Right cardiac atrium (tissue), 5 donors: ENCODE measurements around the gene UIMC1. TPM values are rescaled to one million over a fixed set of nuclear protein-coding genes. Genes with fewer than 3 reads are reported as not detected.
"Not testable (repeated sequence)": the region's sequence is repeated elsewhere in the genome, so short reads cannot be mapped to it uniquely, and the experiment has no call there.

Experiments used
- ATAC-seq, 2 donors: fragments of 200-7000 bp; cut with Tn5 transposase; one replicate each; pipeline versions ENCODE4 v1.8.0 to v1.9.1; 2020; ENCODE audit warnings: moderate library complexity in 2 of 2, mild to moderate bottlenecking in 1 of 2
- DNase-seq, 3 donors: peaks; one replicate each; pipeline ENCODE4 v3.0.0-alpha.2; 2020
- H3K27ac ChIP-seq: one replicate; pipeline ENCODE4 v1.5.1; 2013; ENCODE audit warnings: mild to moderate bottlenecking, low read length, control low read depth, moderate library complexity
- H3K27me3 ChIP-seq: one replicate; pipeline ENCODE4 v1.6.1; 2013; ENCODE audit not compliant: control insufficient read depth, insufficient read depth
- H3K4me1 ChIP-seq: one replicate; pipeline ENCODE4 v1.6.1; 2013; ENCODE audit warnings: low read length; ENCODE audit not compliant: control insufficient read depth, insufficient read depth
- H3K4me3 ChIP-seq: one replicate; pipeline ENCODE4 v1.5.1; 2013; ENCODE audit warnings: low read length, control low read depth
- H3K9me3 ChIP-seq: one replicate; pipeline ENCODE4 v1.6.1; 2013; ENCODE audit warnings: low read length; ENCODE audit not compliant: control insufficient read depth
- WGBS: extraction: QIAGEN DNeasy Blood & Tissue Kit; methylation state at CpG from one replicate; pipeline ENCODE4 v1.1.7; 2013; 5-methylcytosine and 5-hydroxymethylcytosine counted together
- intact Hi-C, 4 donors: fragments of 100-400 bp; cut with DNase I; formaldehyde crosslinking; loops; one replicate each; pipeline versions ENCODE4 v1.11.0 to v1.14.0; 2022 to 2023
- polyA plus RNA-seq: library from polyadenylated mRNA; stranded (reverse); fragments of 200-250 nt; gene quantifications from one replicate; pipeline ENCODE4 v1.2.3, GENCODE V29; 2013
- total RNA-seq, 4 donors: library from RNA; stranded (reverse); fragmentation: NEBNext Ultra II Directional; extraction: Animal tissue kit (Norgen Biotek cat#: 25700); gene quantifications; one replicate each; pipeline ENCODE4 v1.2.1, GENCODE V29; 2021
- donor health status: healthy with polysubstance abuse.
- donor health status: DM: no; HTN: yes; CAD: no.
- donor health status: DM: no; HTN: no; CAD: no.
- donor health status: DM: no; HTN: yes; CAD: no; lungs with severe emphysema.
- donor health status: DM: yes; HTN: yes; CAD: no.

The UIMC1 gene
- total and polyA plus RNA-seq, 5 donors, result 15.3 to 37.6 (median 29.4) TPM

GRCh38 chr5:176987583-176987982, 19.0 kb downstream of the UIMC1 start:
- Histone ChIP-seq H3K27me3 (no peaks in the 10 kb centered on the region), H3K4me3 (no peak overlapping the region), H3K9me3 (no peaks in the 10 kb centered on the region), H3K27ac (no peak overlapping the region), H3K4me1 (no peaks in the 10 kb centered on the region)
- no peak for ATAC-seq
- DNase-seq, result no peak
- 89% methylated on average over 3 of the region's 3 CpGs for WGBS
- intact Hi-C loops, result no loop called here

GRCh38 chr5:176986280-176986679, 20.3 kb downstream of the UIMC1 start:
- Histone ChIP-seq H3K4me1 (no peaks in the 10 kb centered on the region), H3K27ac (no peak overlapping the region), H3K4me3 (no peak overlapping the region), H3K9me3 (no peaks in the 10 kb centered on the region), H3K27me3 (no peaks in the 10 kb centered on the region)
- ATAC-seq (no peak), DNase-seq (no peak)
- WGBS, result 97% methylated on average over 2 of the region's 2 CpGs
- intact Hi-C loops, result no loop called here

DNA sequence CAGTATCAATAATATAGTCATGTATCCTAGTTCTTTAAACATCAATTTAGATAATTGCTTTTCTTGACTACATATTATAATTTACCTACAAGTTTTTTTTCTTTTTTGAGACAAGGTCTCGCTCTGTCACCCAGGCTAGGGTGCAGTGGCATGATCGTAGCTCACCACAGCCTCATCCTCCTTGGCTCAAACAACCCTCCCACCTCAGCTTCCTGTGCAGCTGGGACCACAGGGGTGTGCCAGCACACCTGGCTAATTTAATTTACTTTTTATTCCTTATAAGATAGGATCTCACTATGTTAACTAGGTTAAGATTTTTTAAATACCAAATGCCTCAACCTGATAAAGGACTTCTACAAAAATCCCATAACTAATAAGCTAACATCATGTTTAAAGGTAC, 21.1 kb downstream of the UIMC1 start:
- H3K27ac ChIP-seq, result no peak overlapping the region

GRCh38 chr5:176984176-176984575, 22.4 kb downstream of the UIMC1 start:
- DNase-seq, H3K27me3 ChIP-seq, ATAC-seq, H3K4me3 ChIP-seq, intact Hi-C loops, H3K4me1 ChIP-seq, H3K27ac ChIP-seq, H3K9me3 ChIP-seq: not testable (repeated sequence)
- WGBS, result 97% methylated on average over 28 of the region's 28 CpGs

More for the DNA sequence above, 21.1 kb downstream of the UIMC1 start:
- Histone ChIP-seq H3K9me3 (no peaks in the 10 kb centered on the region), H3K27me3 (no peaks in the 10 kb centered on the region), H3K4me1 (no peaks in the 10 kb centered on the region), H3K4me3 (no peak overlapping the region)
- no peak for ATAC-seq
- whole genome bisulfite sequencing, result 84% methylated on average over 2 of the region's 2 CpGs
- DNase-seq, result no peak
- intact Hi-C loops, result no loop called here

DNA sequence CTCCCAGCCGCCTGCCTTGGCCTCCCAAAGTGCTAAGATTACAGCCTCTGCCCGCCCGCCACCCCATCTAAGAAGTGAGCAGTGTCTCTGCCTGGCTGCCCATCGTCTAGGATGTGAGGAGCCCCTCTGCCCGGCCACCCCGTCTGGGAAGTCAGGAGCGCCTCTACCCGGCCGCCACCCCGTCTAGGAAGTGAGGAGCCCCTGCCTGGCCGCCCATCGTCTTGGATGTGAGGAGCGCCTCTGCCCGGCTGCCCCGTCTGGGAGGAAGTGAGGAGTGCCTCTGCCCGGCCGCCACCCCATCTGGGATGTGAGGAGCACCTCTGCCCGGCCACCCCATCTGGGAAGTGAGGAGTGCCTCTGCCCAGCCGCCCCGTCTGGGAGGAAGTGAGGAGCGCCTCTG, 23.0 kb downstream of the UIMC1 start:
- peak in 1 of 3 donors; percentile 44 for DNase-seq
- 95% methylated on average over 21 of the region's 21 CpGs for WGBS
- H3K9me3 ChIP-seq, intact Hi-C loops, H3K4me1 ChIP-seq, H3K27me3 ChIP-seq, ATAC-seq, H3K4me3 ChIP-seq, H3K27ac ChIP-seq: not testable (repeated sequence)

GRCh38 chr5:176983112-176983511, 23.5 kb downstream of the UIMC1 start:
- intact Hi-C loops, ATAC-seq, H3K4me3 ChIP-seq, H3K9me3 ChIP-seq, DNase-seq, H3K27ac ChIP-seq, H3K4me1 ChIP-seq, H3K27me3 ChIP-seq: not testable (repeated sequence)
- 80% methylated on average over 13 of the region's 13 CpGs for WGBS

DNA sequence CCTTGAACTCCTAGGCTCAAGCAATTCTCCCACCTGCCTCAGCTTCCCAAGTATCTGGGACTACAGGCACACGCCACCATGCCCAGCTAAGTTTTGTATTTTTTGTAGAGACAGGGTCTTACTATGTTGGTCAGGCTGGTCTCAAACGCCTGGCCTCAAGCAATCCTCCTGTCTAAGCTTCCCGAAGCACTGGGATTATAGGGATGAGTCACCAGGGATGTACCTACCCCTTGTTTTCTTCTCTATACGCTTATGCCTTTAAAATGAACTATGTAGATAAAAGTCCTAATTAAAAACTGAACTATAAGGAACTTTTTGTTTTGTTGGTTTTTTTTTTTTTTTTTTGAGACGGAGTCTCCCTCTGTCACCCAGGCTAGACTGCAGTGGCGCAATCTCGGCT, 25.8 kb downstream of the UIMC1 start:
- 91% methylated on average over 7 of the region's 7 CpGs for WGBS
- H3K9me3 ChIP-seq, result no peaks in the 10 kb centered on the region
- no peak for ATAC-seq
- H3K27ac ChIP-seq, result no peak overlapping the region
- DNase-seq, result no peak
- H3K27me3 ChIP-seq, result no peaks in the 10 kb centered on the region
- intact Hi-C loops, result no loop called here
- H3K4me1 ChIP-seq, result peaks cover 1% of the 10 kb centered on the region
- no peak overlapping the region for H3K4me3 ChIP-seq

GRCh38 chr5:176979669-176980068, 26.9 kb downstream of the UIMC1 start:
- peaks cover 1% of the 10 kb centered on the region for H3K4me1 ChIP-seq
- no peak overlapping the region for H3K4me3 ChIP-seq
- intact Hi-C loops, result no loop called here
- H3K27me3 ChIP-seq, result no peaks in the 10 kb centered on the region
- WGBS, result 88% methylated on average over 3 of the region's 3 CpGs
- ATAC-seq, result no peak
- no peak for DNase-seq
- no peaks in the 10 kb centered on the region for H3K9me3 ChIP-seq
- H3K27ac ChIP-seq, result no peak overlapping the region

- no peak for ATAC-seq
- intact Hi-C loops, result no loop called here
Observed at GRCh38 chr5:176965633-176966032, 40.9 kb downstream of the UIMC1 start.

GRCh38 chr5:176959051-176959450, 47.5 kb downstream of the UIMC1 start:
- Histone ChIP-seq H3K4me1 (no peaks in the 10 kb centered on the region), H3K27ac (no peak overlapping the region), H3K27me3 (no peaks in the 10 kb centered on the region), H3K9me3 (no peaks in the 10 kb centered on the region), H3K4me3 (no peak overlapping the region)
- intact Hi-C loops, result loop anchor here in 2 of 4 donors (5.0 kb wide), 2 partner anchors 297 to 302 kb away; no protein-coding TSS in a partner anchor
- DNase-seq (no peak), ATAC-seq (no peak)
- WGBS, result 69% methylated on average over 3 of the region's 3 CpGs

More at GRCh38 chr5:176965633-176966032, 40.9 kb downstream of the UIMC1 start:
- no peaks in the 10 kb centered on the region for H3K9me3 ChIP-seq
- H3K4me3 ChIP-seq, result no peak overlapping the region
- WGBS, result 71% methylated on average over 1 of the region's 1 CpG
- no peak for DNase-seq
- H3K4me1 ChIP-seq, result no peaks in the 10 kb centered on the region
- H3K27me3 ChIP-seq, result no peaks in the 10 kb centered on the region
- no peak overlapping the region for H3K27ac ChIP-seq

- intact Hi-C loops, result loop anchor here in 2 of 4 donors (5.0 kb wide), 2 partner anchors 294 to 299 kb away; no protein-coding TSS in a partner anchor
Observed at GRCh38 chr5:176956756-176957155, 49.8 kb downstream of the UIMC1 start.

DNA sequence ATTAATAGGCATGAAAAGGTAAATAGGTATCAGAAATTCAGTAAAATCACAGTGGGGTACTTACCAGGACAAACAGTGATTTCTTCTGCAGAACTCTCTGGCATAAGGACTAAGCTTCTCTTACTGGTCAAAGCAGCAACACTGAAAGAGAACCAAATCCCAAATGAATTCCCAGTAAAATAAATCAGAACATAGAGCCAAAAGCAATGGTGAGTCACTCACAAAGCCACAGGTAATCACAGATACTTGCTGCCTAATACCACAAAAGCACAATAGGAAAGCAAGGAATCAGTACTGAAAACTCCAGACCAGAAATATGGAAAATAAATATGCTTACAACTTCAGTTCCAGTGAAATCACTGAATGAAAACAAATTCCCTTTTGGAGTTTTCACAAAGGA, 50.7 kb downstream of the UIMC1 start:
- Histone ChIP-seq H3K27me3 (no peaks in the 10 kb centered on the region), H3K9me3 (no peaks in the 10 kb centered on the region), H3K4me3 (no peak overlapping the region), H3K4me1 (no peaks in the 10 kb centered on the region), H3K27ac (no peak overlapping the region)
- intact Hi-C loops, result loop anchor here in 2 of 4 donors (5.0 kb wide), 2 partner anchors 294 to 299 kb away; no protein-coding TSS in a partner anchor
- DNase-seq, result no peak
- no peak for ATAC-seq

More at GRCh38 chr5:176956756-176957155, 49.8 kb downstream of the UIMC1 start:
- DNase-seq (no peak), ATAC-seq (no peak)
- Histone ChIP-seq H3K9me3 (no peaks in the 10 kb centered on the region), H3K4me1 (no peaks in the 10 kb centered on the region), H3K4me3 (no peak overlapping the region), H3K27me3 (no peaks in the 10 kb centered on the region), H3K27ac (no peak overlapping the region)
- WGBS, result 93% methylated on average over 1 of the region's 1 CpG
